ENCODE measurements around the gene RECQL5.

- TF ChIP-seq CTCF (IDR thresholded peaks at IDR 0.05 in 4 of 5, conservative IDR thresholded peaks at IDR 0.05 in 1 of 5) = no peak
- no peak for TF ChIP-seq POLR2A (IDR thresholded peaks at IDR 0.05)
Measured at GRCh38 chr17:75636381-75637142, 30.4 kb downstream of the RECQL5 start.
